Upper lobe of right lung (tissue), 1 donor: Measurements from ENCODE around the gene RAB24. TPM values are rescaled to one million over a fixed set of nuclear protein-coding genes. Genes with fewer than 3 reads are reported as not detected.
"Not testable (repeated sequence)": the region's sequence is repeated elsewhere in the genome, so short reads cannot be mapped to it uniquely, and the experiment has no call there.

ENCODE experiments used
- ATAC-seq: fragments of 200-7000 bp; cut with Tn5 transposase; one replicate; pipeline ENCODE4 v1.9.1; 2020; ENCODE audit warnings: mild to moderate bottlenecking, moderate library complexity
- DNase-seq: peaks from one replicate; pipeline ENCODE4 v3.0.0-alpha.2; 2020
- H3K27ac ChIP-seq: fragments of 200-600 bp; one replicate; pipeline ENCODE4 v1.8.0; 2022
- H3K27me3 ChIP-seq: fragments of 200-600 bp; one replicate; pipeline ENCODE4 v1.8.0; 2022; ENCODE audit warnings: mild to moderate bottlenecking
- H3K36me3 ChIP-seq: fragments of 200-600 bp; one replicate; pipeline ENCODE4 v1.8.0; 2022
- H3K4me1 ChIP-seq: fragments of 200-600 bp; one replicate; pipeline ENCODE4 v1.8.0; 2022
- H3K4me3 ChIP-seq: fragments of 200-600 bp; one replicate; pipeline ENCODE4 v1.8.0; 2022; ENCODE audit warnings: mild to moderate bottlenecking
- H3K9me3 ChIP-seq: fragments of 200-600 bp; one replicate; pipeline ENCODE4 v1.8.0; 2022
- intact Hi-C: fragments of 100-400 bp; cut with DNase I; formaldehyde crosslinking; loops from one replicate; pipeline ENCODE4 v1.11.0; 2022
- total RNA-seq: library from RNA; stranded (reverse); fragmentation: NEBNext Ultra II Directional; extraction: Animal tissue kit (Norgen Biotek cat#: 25700); gene quantifications from one replicate; pipeline ENCODE4 v1.2.1, GENCODE V29; 2021
- TF ChIP-seq, protein P1 (sequence below): fragments of 200-600 bp; IDR thresholded peaks from one replicate; pipeline ENCODE4 v1.8.0; 2022; ENCODE audit warnings: antibody characterized with exemption
- donor health status: DM: no; HTN: yes; CAD: no; lungs with severe emphysema.

Gene RAB24
- total RNA-seq, 1 donor from 2014 or later = 36.3 TPM

DNA sequence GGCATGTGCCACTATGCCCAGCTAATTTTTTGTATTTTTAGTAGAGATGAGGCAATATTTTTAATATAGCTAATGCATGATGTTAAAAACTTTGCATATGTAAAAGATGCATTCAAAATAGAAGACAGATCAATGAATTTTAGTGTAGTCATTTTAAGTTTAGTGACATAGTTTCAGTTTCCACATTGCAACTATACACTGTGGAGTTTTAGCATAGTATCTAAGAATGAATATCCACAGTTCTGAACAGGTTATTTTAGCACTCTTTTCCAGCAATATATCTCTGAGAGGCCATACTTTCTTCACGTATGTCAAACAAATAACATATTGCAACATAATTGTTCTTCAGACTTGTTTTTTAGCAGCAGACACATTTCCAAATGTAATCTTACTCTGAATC, 39.3 kb downstream of the RAB24 start:
- intact Hi-C loops = no loop called here
- TF ChIP-seq, protein P1, sequence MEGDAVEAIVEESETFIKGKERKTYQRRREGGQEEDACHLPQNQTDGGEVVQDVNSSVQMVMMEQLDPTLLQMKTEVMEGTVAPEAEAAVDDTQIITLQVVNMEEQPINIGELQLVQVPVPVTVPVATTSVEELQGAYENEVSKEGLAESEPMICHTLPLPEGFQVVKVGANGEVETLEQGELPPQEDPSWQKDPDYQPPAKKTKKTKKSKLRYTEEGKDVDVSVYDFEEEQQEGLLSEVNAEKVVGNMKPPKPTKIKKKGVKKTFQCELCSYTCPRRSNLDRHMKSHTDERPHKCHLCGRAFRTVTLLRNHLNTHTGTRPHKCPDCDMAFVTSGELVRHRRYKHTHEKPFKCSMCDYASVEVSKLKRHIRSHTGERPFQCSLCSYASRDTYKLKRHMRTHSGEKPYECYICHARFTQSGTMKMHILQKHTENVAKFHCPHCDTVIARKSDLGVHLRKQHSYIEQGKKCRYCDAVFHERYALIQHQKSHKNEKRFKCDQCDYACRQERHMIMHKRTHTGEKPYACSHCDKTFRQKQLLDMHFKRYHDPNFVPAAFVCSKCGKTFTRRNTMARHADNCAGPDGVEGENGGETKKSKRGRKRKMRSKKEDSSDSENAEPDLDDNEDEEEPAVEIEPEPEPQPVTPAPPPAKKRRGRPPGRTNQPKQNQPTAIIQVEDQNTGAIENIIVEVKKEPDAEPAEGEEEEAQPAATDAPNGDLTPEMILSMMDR = no peak
- Histone ChIP-seq H3K36me3 (peaks cover 88% of the 10 kb centered on the region), H3K27ac (no peak overlapping the region), H3K9me3 (no peaks in the 10 kb centered on the region), H3K4me1 (peaks cover 5% of the 10 kb centered on the region), H3K27me3 (no peaks in the 10 kb centered on the region), H3K4me3 (no peak overlapping the region)
- DNase-seq (no peak), ATAC-seq (no peak)

DNA sequence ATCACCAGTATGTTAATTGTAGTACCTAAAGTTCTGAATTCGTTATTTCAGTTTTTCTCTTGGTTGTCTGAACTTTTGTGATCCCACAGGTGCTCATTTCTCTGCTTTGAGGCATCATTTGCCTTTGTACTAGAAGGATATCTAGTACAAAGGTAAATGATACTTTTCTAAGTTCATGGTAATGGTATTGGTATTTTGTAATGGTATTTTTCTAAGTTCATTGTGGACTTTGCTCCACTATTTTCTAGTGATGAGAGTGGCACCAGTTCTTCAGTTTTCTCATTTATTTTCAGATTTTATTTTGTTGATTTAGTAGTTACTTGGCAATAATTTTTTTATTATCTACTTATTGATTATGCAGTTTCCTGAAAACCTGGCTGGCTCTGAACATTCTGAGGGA, 42.0 kb downstream of the RAB24 start:
- intact Hi-C loops = no loop called here
- DNase-seq (no peak), ATAC-seq (no peak)
- H3K36me3 ChIP-seq = peaks cover 88% of the 10 kb centered on the region
- H3K4me3 ChIP-seq = no peak overlapping the region
- H3K27me3 ChIP-seq = no peaks in the 10 kb centered on the region
- TF ChIP-seq, protein P1 = no peak
- H3K27ac ChIP-seq = no peak overlapping the region
- no peaks in the 10 kb centered on the region for H3K9me3 ChIP-seq
- H3K4me1 ChIP-seq = peaks cover 5% of the 10 kb centered on the region

GRCh38 chr5:177260961-177261360, 42.6 kb downstream of the RAB24 start:
- ATAC-seq = no peak
- H3K27me3 ChIP-seq = no peaks in the 10 kb centered on the region
- TF ChIP-seq, protein P1 = no peak

DNA sequence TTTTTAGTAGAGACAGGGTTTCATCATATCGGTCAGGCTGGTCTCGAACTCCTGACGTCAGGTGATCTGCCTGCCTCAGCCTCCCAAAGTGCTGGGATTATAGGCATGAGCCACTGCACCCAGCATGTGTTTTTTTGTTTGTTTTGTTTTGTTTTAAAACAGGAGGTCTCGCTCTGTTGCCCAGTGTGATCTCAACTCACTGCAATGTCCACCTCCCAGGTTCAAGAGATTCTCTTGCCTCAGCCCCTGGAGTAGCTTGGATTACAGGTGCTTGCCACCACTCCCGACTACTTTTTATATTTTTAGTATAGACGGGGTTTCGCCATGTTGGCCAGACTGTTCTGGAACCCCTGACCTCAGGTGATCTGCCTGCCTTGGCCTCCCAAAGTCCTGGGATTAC, 44.8 kb downstream of the RAB24 start:
- ATAC-seq, DNase-seq, intact Hi-C loops, H3K4me1 ChIP-seq, H3K27ac ChIP-seq, H3K27me3 ChIP-seq, H3K4me3 ChIP-seq, H3K9me3 ChIP-seq: not testable (repeated sequence)
- H3K36me3 ChIP-seq = peaks cover 95% of the 10 kb centered on the region

More at GRCh38 chr5:177260961-177261360, 42.6 kb downstream of the RAB24 start:
- intact Hi-C loops = no loop called here
- no peak for DNase-seq
- no peak overlapping the region for H3K4me3 ChIP-seq
- H3K9me3 ChIP-seq = no peaks in the 10 kb centered on the region
- H3K36me3 ChIP-seq = peaks cover 83% of the 10 kb centered on the region
- H3K27ac ChIP-seq = no peak overlapping the region
- H3K4me1 ChIP-seq = peaks cover 5% of the 10 kb centered on the region

DNA sequence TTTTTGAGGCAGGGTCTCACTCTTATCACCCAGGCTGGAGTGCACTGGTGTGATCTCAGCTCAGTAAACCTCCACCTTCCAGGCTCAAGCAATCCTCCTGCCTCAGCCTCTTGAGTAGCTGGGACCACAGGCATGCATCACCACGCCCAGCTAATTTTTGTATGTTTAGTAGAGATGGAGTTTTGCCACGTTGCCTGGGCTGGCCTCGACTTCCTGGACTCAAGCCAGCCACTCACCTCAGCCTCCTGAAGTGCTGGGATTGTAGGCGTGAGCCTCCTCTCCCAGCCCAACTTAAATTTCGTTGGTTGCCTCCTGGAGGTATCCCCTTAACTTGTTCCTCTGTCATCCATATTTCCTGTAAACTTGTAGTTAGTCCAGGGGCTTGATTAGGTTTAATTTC, 47.2 kb downstream of the RAB24 start:
- H3K4me3 ChIP-seq = no peak overlapping the region
- no peaks in the 10 kb centered on the region for H3K4me1 ChIP-seq
- no peak overlapping the region for H3K27ac ChIP-seq
- ATAC-seq (peak; percentile 72), DNase-seq (peak; percentile 69)
- no peaks in the 10 kb centered on the region for H3K9me3 ChIP-seq
- H3K27me3 ChIP-seq = no peaks in the 10 kb centered on the region
- H3K36me3 ChIP-seq = peaks cover 95% of the 10 kb centered on the region
- TF ChIP-seq, protein P1 = no peak
- intact Hi-C loops = no loop called here

DNA sequence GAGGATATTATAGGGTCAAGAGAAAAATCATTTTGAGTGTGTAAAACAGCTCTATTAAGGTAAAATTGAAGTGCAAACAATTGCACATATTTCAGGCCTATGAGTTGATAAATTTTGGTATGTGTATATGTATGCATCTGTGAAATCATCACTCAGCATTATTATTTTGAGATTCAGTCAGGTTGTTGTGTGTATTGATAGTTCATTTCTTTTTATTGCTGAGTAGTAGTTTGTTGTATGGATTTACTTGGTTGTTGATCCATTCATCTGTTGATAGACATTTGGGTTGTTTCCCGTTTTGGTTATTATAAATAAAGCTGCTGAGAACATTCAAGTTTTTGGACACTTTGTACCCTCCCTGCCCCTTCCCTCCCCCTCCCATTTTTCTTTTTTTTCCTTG, 50.3 kb downstream of the RAB24 start:
- intact Hi-C loops = no loop called here
- Histone ChIP-seq H3K9me3 (no peaks in the 10 kb centered on the region), H3K4me3 (no peak overlapping the region), H3K4me1 (no peaks in the 10 kb centered on the region), H3K27ac (no peak overlapping the region), H3K36me3 (peaks cover 92% of the 10 kb centered on the region), H3K27me3 (no peaks in the 10 kb centered on the region)
- ATAC-seq (no peak), DNase-seq (no peak)
- TF ChIP-seq, protein P1 = no peak

Other genes starting within 250 kb of the RAB24 start
- gene FGFR4, start 216.8 kb downstream of the RAB24 start, total RNA-seq = 109 TPM
- 67.7 TPM for gene NSD1, start 169.9 kb downstream of the RAB24 start, total RNA-seq
- 87.0 TPM for gene PRELID1, start 80 bp upstream of the RAB24 start, total RNA-seq
- 10.1 TPM for gene MXD3, start 8.2 kb upstream of the RAB24 start, total RNA-seq
- 117 TPM for gene LMAN2, start 47.9 kb upstream of the RAB24 start, total RNA-seq
- gene RGS14, start 54.2 kb upstream of the RAB24 start, total RNA-seq = 17.5 TPM
- gene SLC34A1, start 80.7 kb upstream of the RAB24 start, total RNA-seq = not detected
- gene PFN3, start 96.9 kb upstream of the RAB24 start, total RNA-seq = not detected
- 0.69 TPM for gene F12, start 105.8 kb upstream of the RAB24 start, total RNA-seq
- 43.9 TPM for gene GRK6, start 123.0 kb upstream of the RAB24 start, total RNA-seq
- 2.1 TPM for gene PRR7, start 143.1 kb upstream of the RAB24 start, total RNA-seq
- gene DBN1, start 169.9 kb upstream of the RAB24 start, total RNA-seq = 34.6 TPM
- gene PDLIM7, start 193.9 kb upstream of the RAB24 start, total RNA-seq = 59.1 TPM
- gene DOK3, start 206.1 kb upstream of the RAB24 start, total RNA-seq = 45.6 TPM
- 61.6 TPM for gene DDX41, start 213.2 kb upstream of the RAB24 start, total RNA-seq